DMS 273 treated with DMSO at 0.1 percent for 48 hours (cell line): ENCODE results near the gene TRMT61A.

ENCODE experiments used
- DNase-seq: peaks from one replicate; lab custom pipeline; 2025; lab: John Stamatoyannopoulos, UW

The TRMT61A gene

DNA sequence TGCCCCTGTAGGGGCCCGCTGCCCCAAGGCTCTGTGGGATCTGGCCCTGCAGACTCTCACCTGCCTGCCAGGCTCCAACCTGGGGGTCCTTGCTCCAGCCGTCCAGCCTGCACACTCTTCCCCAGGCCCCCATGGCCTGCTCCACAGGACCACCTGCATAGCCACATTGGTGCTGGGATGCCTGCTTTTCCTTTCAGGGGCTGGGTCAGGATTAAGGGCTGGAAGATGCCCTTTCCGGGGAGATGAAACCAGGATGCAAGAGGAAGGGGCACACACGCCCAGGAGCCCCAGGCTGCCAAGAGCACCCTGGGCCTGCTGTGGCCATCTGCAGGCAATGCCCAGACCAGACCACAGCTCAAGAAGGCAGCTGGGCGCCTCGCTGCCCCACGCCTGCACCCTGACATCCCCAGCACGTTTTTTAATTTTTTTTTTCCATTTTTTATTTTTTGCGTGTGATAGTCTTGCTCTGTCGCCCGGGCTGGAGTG is 18.5 kb downstream of the TRMT61A start:
- no peak for DNase-seq

DNA sequence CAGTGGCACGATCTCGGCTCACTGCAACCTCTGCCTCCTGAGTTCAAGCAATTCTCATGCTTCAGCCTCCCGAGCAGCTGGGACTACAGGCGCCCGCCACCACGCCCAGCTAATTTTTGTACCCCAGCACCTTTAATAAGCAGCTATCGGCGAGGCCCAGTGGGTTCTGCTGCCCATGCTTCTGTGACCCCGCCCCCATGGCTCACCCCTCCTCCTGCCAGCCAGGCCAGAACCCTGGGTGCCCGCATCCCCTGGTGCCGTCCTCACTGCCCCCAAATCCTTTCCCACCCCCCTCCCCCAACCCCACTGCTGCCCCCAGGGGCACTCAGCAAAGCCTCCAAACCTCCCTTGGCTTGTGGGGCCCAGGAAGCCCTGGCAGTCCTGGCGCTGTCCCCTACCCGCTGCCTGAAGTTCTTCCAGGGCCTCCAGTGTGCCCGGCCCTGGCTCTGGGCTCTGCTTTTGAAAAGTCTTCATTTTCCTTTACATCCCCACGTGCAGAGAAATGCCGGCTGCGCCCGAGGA is 19.0 kb downstream of the TRMT61A start:
- no peak for DNase-seq

DNA sequence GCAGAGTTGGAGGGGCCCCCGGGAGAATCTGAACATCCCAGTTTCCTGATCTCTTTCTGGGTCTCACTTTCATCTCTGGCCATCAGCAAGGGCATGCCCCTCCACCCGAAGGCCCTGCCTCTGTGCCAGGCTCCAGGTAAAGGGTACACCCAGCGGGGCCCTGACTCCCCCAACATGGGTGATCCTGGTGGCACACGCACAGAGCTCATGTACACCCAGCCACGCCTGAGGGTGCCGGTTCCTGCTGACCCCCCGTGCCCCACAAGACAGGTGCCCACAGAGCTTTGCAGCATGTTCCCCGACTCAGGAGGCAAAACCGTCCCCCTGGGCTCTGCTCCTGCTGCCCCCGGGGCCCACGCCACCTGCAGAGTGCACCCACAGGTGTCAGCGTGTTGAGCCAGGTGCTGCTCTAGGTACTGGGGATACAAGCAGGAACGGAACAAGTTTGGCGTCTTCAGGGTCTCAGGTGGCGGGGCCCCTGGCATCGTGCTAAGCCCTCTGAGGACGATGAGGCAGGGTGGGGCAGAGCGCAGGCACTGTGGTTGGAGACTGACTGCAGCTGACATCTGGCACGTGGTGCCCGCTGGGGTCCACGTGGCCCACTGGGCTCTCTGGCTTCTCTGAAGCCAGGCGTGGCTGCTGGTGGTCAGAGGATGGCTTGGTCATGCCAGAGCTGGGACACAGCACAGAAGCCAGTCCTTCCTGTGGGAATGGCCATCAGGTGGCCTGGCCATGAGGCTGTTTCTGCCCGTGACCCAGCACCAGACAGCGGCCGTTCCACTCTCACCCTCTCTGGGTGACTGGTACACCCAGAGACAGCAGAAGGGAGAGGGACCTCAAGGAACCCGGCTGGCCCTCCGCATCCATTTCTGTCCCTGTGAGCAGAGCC is 19.7 kb downstream of the TRMT61A start:
- DNase-seq: no peak

DNA sequence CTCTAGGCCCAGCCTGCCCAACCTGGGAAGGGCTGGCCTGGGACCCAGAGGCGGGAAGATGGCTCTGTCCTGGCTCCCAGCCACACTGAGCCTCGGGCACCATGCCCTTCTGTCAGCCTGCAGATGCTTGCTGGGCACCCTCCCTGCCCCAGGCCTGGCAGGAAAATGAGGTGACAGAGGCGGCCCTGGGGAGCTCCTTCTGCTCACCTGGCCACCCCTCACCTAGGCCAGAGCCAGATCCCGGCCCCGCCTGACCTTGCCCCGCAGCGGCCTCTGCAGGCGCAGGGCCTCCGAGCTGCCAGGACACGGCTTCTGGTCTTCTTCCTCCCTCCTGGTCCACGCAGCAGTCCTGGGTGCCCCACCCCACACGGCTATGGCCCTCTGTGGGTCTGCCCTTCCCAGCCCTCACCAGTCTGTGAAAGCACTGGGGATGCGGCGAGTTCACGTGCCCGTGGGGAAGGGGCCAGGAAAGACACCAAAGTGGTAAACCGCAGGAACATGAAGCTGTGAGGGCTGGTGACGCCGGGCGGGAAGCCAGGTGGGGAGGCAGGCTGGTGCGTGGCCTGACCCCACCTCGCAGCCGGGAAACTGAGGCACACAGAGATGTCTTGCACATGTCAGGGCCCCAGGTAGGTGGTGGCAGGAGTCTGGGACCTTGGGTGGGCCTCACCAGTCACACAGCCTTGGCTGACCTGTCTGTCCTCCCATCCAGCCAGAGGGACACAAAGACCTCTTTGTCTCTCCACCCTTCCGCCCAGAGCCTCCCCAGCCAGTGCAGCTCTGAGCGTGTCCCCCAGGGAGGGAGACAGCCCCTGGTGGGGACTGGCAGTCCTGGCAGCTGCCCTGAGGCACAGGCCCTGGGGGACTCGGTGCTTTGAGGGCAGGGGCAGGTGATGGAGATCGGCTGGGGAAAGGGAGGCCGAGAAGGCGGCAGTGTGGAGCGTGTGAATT is 20.6 kb downstream of the TRMT61A start:
- DNase-seq: no peak

DNA sequence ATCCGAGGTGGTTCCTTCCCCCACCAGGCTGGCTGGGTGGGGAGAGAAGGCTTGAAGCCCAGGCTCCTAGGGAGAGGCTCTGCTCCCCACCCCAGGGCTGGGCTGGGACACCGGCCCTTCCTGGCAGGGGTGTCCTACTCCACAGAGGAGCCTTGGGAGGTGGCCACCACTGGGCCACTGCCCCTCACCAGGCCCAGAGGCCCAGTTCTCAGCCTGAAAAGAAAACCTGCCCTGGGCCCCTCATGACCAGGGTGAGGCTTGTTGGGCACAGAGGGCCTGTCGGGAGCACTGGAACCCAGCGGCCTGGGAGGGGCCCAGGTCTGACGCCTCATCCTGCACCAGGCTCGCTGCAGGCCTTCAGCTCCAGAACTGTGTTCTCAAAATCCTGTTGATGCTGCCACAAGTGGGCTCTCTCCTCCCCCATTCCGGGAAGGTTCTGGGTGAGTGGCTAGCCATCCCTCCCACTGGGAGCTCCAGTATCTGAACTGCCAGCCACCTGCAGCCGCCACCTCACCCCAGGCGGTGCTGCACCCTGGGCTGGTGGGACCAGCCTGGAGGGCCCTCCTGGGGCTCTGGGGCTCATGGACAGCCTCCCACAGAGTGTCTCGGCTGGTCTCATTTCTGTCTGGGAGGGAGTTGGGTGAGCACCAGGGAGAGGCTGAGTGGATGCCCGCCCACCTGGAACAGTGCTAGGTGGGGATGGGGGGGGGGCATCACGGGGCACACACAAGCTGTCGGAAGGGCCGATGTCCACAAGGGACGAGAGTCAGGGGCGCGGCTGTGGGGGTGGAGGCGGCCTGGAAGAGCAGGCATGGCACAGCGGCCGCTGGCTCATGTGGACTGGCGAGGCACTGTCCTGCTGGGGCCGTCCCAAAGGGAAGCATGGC is 21.7 kb downstream of the TRMT61A start:
- no peak for DNase-seq

DNA sequence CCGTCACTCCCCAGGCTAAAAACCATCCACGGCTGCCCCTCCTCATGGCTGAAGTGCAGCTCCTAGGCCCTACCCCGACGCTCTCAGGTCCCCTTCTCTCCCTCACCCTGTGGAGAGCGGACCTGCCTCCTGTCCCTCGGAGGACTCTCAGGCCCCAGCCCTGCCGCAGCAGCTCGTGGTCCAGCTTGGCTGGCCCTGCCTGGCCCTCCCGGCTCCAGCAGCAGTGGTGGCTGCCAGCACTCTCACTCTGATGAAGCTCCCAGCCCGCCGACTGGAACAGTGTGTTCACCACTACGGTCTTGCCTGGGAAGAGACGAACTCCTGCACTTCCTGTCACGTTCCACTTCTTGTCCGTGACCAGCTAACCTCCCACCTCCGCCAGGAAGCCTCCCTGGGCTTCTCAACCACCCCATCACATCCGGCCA is 22.4 kb downstream of the TRMT61A start:
- DNase-seq: no peak

DNA sequence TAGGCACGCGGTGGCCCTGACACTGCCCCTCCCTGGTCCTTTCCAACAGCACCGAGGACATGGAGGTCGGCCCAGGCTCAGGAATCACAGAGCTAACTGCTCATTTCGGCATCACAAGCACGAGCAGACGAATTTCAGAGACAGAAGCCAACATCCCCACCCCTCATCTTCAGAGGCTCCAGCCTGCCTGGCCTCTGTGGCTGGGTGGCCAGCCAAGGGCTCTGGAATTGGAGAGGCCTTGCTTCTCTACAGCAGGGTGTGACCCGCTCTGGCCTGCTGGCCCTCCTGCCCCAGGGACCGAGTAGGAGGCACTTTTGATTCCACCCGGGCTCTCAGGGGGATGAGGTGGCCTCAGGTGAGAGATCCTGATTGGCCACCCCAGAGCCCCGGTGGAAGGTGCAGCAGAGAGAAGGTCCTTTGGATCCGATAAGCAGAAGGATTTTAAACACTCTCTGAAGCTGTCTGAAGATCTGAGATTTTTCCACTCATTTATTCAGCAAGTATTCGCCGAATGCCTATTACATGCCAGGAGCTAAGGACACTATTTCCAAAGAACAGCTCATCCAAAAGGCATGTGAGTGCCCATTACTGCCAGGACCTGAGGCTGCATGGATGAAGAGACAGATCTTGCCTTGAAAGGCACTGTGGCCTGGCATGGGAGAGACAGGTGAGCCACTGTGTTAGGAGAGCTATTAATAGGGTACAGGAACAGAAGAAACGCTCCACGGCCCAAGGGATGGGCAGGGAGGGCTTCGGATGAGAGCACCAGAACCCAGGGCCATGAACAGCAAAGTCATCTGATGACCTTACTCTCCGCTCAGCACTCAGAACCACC is 23.2 kb downstream of the TRMT61A start:
- no peak for DNase-seq

DNA sequence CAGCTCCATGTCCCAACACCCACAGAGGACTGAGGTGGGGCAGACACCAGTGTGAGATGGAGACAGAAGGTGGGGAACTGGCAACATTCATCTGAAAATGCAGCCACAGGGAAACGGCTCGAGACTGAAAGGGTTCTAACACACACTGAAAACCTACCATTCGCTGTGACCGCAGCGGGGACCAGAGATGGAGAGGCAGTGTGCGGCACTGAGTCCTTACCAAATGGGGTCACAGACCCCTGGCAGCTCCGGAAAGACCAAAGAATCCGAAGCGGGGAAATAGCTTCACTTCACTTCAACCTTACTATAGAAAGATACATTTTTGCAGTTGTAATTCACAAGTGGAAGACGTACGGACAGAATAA is 23.8 kb downstream of the TRMT61A start:
- DNase-seq: no peak

DNA sequence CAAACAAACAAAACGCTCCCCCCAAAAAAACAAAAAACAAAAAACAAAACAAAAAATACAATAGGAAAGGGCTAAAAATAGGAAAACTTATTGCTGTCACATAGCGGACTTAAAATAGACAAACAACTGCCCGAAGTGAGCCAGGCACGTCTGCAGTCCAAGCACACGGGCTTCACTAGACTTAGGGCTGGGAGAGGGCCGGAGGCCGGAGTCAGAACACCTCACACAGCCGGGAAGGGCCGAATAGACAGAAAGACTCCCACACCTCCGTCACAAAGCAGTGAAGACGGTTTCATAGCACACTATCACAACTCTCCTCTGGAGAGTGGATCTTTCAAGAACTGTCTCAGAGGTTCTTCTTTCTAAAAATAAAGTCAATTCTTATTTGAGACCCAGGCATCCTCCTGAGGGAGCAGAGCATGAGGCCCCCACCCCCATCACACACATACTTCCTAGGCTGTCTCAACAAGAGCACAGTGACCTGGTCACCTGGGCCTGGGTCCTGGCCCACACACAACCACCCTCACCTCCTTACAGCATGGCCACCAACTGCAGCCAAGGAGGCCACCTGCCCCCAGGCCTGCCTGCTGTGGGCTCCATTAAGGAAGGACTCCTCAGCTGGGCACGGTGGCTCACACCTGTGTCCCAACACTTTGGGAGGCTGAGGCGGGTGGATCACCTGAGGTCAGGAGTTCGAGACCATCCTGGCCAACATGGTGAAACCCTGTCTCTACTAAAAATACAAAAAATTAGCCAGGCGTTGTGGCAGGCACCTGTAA is 26.8 kb downstream of the TRMT61A start:
- DNase-seq: no peak

DNA sequence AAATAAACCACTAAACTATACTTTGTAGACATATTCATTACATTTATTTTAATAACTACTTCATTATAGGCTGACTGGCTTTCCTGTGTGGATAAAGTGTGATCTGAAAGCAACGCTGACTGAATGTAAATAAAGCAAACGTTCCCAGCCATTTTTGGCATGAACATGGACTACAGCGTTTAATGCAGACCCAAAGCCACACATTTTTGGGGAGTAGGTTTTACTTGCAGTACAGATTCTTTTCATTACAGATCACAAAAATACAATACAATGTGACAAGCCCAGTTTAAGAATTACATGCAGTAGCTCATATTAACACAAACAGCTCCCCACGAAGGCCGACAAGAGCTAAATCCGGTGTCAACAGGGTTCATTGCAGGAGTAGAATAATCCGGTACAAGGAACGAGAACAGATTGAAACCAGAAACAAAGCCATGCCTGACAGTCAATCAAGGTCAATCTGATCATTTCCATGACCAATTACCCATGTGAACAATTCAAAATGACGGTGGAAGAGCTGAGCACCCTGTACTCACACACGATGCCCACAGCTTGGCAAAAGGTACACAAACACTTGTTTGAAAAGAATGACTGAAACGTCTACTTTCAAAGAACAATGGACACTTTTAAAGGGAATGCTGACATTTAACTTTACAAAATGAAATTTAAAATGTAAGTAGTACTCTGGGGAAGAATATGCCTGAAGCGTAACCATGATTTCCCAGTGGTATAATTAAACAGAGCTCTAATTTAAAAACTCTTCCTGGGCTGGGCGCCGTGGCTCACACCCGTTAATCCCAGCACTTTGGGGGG is 28.2 kb downstream of the TRMT61A start:
- DNase-seq: no peak

DNA sequence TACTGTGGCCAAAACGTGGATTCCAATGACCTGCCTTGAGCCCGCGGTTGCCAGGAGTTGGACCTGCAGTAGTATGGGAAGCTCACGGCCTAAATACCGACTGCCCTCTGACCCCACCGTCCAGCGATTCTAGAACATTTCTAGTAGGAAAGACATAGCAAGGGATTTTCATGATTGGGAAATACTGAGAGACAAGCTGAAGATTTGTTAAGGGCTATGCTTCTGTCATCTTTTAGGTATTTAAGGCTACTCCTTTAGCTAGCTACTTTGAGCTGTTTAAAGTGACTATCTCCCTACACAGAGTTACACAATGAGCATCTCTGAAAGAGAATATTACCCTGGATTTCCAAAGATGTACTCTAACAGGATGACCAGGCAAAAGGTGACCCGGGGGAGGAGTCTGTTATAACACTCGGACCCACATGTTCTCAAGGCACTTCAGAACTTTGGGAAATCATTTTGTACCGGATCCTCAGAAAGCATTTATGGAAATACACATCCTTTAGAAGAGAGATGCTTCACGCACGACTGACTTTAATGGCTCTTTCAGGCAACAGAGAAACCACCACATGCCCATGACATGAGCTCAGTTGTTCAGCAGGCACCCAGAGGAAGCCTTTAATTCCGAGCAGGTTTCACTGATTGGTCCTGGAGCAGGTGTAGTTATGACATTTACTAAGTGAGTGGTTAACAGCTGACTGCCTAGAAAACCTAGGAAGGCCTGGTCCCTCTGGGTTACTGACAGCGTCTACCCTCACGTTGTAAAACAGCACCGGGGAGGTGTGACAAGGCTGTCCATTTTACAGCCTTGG is 29.3 kb downstream of the TRMT61A start:
- no peak for DNase-seq

DNA sequence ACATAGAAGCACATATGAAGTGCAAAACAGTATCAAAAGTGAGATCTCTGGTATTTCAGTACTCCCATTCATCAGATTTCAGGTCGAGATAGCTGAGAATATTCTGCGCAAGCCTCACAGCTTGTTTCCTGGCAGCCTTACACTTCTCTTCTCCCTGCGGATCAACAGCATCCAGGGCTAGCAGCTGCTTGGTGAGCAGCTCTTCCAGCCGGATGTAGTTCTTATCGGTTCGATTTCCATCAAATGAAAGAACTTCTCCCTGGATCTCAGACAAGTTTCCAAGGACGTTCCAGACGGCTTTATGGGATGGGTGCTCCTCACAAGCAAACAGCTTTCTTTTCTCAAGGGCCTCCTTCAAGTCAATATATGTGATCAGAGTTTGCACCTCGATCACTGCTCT is 30.8 kb downstream of the TRMT61A start:
- DNase-seq: no peak

DNA sequence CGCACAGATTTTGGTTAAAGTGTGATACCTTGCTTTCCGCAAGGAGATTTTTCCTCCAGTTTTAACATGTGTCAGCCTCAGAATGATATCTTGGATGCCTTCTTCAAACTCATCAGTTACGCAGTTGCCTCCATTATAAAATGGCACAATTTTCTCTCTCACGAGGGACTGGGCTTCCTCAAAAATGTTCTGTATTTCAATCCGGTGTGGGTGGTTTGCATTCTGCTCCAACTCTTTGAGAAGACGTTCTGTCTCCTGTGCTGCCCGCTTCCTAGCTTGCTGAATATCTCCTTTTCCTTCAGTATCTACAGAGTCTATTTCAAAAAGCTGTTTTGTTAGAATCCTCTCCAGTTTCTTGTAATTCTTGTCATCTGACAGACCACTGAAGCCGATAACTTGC is 31.7 kb downstream of the TRMT61A start:
- no peak for DNase-seq

DNA sequence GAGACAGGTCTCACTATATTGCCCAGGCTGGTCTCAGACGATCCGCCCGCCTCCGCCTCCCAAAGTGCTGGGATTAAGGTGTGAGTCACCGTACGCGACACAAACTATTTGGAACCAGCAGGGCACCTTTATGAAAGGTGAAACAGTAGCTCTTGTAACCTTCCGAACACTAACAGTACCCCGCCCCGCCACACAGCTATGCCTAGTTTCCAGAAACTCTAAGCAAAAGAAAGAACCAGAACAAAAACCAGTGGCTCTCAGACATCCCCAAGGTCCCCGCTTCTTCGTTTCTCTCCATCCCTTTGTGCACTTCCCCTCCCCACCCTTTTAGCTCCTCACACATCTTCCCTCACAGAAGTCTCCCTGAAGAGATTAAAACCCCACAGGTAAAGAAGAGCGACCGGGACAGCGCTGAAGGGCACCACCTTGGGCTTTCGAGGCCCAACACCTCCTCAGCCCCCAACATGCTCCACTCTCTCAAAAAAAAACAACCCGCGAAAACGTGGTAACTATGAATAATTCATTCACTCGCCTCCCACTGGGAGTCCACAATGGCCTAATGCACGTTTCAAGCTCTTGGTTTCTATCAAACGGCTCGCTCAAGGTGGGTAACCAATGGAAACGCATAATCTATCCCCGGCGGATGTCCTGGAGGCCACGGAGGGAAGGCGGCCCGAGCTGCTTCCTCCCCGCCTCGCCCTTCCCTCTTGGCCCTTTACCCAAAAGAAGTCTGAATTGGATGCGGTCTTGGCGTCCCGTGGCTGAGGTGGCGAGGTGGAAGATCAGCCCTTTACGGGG is 32.6 kb downstream of the TRMT61A start:
- no peak for DNase-seq

DNA sequence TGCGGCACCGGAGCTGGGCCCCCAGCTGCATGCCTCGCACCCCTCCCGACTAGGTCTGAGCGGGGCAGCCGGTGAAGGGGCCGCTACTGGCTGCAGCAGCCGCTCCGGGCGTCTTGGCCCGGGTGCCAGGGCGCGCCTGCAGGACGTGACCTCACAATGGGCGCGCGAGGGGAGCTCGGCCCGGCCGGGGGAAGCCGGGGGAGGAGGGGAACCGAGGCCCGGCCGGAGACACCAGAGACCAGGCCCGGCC is 33.1 kb downstream of the TRMT61A start:
- DNase-seq: no peak

DNA sequence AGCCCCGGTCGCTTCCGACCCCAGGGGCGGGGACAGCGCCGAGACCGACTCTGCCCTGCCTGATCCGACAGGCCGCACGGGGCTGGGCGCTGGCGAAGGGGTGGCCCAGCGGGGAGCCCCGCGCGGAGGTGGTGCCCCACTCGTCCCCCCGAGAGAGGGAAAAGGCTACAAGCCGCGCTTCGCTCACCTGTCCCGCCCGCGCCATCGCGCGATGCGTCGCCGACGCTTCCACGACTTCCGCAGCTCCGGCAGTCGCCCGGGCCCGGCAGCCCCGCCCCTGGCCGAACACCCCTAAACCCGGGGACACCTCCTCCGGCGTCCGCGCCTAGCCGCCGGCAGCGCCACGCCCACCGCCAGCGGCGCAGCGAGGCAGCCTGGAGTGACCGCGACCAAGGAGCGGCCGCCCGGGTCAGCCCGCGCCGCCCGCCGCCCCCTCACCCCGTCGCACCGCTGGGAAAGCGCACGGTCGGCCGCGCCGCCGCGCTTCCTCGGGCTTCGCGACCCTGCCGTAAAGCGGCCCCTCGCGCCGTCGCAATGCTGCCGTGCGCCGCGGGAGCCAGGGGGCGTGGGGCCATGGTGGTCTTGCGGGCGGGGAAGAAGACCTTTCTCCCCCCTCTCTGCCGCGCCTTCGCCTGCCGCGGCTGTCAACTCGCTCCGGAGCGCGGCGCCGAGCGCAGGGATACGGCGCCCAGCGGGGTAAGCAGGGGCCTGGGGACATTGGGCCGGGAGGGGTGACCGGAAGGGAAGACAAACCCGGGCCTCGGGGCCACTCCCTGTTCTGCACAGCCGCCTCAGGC is 33.6 kb downstream of the TRMT61A start, which contains the start of the genes BAG5 and COA8:
TSS of gene BAG5 (minus strand) at position 229 of the 797 bp plus-strand sequence. CDS start 1,493 bp downstream, outside the sequence.
TSS of gene COA8 (plus strand) at position 532 of the 797 bp plus-strand sequence. CDS start at position 574, 42 bp downstream.
- peak; percentile 56 for DNase-seq
